Activated CD4-positive, alpha-beta T cell treated with anti-CD3 and anti-CD28 coated beads, Interleukin-2, amount 50 U/mL, for 24 hours (primary cell): ENCODE data around the gene SGMS1.
A peak's percentile ranks its signal among the peaks of the same experiment; 100 is the strongest.

Source experiments
- DNase-seq, 2 donors: peaks; one replicate each; pipeline ENCODE4 v3.0.0-alpha.2; 2020; ENCODE audit warnings: low read depth in 1 of 2, low spot score in 1 of 2

Gene SGMS1

DNA sequence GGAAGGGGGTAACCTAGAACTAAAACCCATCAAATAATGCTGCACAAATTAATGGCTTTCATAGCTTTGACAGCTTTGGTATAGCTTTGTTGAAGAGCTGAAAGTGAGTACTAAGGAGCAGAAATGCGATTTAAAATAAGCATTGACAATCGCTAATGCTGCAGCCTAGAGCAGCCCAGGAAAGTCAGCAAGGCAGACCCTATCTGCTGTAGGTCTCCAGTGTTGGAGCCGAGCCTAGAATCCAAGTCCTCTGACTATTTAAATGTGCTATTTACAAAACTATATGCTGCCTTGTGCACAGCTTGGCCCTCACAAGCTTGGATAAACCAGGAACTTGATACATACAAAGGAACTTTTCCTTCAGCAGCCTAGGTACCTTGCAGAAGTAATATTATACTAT is 307.6 kb downstream of the SGMS1 start:
- no peak for DNase-seq

DNA sequence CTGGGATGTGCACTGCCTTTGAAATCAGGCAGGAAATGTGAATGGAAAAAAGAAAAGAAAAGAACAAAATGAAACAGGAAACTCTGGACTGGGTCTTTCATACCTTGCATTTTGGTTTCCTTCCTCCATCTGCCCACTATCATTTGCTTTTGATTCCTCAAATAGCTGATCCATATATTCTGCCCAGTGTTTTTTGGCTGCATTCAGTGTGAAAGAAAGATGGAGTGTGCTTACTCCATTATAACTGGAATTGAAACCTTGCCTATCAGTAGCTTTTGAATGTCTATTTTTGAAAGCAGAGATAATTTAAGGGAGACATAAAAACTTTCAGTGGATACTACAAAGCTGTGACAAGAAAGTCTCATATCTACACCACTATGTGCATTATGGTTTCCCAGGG is 308.3 kb downstream of the SGMS1 start:
- DNase-seq, result no peak

DNA sequence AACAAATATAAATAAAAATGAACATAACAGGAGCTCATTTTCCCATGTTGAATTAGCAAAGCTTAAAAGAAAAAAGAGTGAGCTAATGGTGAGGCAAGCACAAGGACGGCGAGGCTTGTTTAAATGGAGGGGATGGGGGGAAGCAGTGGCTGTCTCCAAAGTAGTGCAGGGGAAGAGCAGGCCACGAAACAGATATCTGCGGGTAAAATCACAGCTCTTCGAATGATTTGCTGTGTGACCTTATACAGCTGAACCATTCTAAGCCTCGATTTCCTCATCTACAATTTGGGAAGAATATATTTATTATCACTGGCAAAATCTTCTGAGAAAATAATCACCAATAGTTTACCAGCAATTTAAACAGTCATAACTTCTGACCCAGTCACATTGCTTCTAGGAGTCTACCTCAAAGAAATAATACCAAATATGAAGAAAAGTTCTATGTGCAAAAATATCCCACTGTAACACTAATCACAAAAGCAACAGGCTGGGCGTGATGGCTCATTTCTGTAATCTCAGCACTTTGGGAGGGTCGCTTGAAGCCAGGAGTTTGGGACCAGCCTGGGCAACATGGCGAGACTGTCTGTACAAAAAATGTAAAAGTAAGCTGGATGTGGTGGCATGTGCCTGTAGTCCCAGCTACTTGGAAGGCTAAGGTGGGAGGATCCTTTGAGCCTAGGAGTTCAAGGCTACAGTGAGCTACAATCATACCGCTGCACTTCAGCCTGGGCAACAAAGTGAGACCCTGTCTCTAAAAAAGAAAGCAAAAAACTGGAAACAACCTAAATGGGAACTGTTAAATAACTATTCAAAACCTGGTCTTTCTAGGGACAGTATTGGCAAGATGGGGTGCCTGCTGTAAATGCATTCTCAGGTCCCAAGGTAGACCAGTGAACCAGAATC is 309.3 kb downstream of the SGMS1 start:
- no peak for DNase-seq

DNA sequence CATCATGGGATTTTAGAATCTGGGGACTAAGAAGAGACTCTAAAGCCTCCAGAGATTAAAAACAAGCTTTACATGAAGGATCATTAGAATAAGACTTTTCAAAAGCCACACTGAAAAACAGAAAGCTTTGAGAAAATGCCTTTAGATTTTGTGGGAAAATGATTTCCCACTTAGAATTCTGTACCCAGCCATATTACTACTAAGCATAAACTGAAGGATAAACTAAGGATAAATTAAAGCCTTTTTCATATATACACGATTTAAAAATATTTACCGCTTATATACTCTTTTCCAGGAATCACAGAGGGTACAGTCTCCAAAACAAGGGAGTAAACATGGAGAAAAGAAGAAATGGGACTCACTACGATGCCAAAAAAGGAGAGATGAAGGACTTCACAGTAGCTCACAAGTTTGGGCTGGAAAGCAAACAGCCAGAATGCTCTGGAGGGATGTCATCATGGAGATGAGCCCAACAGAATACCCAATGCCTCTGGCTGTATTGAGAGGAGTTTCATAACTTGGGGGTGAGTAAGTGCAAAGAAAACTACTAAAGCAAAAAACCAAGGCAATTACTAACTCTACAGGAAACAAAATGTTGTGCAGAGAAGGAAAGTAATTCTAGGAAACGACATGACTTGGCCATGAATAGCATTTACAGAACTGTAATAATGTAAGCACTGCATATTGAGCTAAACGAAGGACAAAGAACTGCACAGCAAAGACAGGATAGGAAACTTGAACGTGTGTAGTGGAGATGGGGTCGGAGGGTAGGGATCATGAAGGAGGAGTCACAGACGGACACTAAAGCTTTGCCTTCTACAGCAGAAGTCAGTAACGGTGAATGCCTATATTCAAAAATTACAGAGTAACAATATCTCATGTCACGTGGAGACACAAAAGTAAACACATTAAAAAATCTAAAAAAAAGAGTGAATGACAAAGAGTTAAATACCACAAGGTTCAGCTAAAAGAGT is 311.0 kb downstream of the SGMS1 start:
- no peak for DNase-seq

DNA sequence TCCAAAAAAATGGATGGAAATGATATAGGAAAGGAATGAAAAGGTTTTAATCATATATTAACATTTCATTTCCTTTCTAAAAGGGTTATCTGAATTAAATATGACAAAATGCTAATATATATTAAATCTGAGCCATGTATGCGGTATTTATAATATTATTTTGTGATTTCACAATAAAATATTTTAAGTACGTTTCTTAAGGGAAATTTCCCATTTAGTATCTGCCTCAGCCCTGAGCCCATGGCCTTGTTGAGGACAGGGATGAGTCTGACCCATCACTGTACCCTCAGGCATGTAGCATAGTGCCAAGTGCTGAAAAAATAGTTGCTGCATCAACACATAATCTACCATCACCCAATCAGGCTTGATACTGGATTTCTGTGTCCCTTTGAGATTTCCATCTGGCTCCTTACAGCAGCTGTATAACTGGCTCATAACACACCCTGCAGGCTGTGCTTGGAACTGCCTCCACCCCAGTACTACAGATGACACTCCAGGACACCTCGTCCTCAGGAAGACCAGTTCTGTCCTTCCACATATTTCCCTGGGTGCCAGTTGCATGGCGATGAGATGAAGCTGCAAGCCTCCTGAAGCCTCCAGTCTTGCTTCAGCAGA is 313.1 kb downstream of the SGMS1 start:
- DNase-seq, result peak in 1 of 2 donors; percentile 7

DNA sequence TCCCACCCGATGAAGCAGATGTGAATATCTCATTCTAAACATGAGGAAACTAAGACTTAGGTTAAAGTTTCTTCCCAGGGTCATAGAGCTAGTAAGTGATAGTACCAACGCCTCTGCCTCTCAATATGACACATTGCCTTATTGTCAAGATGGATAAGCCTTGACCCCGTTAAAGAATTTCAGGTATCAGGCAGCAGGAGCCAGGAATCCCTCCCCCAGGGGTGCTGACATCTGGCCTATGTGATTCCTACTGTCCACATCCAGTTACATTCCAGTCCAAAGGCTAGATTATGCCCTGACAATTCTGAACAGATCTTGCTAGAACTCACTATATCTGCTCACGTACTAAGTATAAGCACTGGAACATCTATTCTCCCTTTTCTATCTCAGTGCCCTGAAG is 314.4 kb downstream of the SGMS1 start:
- DNase-seq, result no peak

DNA sequence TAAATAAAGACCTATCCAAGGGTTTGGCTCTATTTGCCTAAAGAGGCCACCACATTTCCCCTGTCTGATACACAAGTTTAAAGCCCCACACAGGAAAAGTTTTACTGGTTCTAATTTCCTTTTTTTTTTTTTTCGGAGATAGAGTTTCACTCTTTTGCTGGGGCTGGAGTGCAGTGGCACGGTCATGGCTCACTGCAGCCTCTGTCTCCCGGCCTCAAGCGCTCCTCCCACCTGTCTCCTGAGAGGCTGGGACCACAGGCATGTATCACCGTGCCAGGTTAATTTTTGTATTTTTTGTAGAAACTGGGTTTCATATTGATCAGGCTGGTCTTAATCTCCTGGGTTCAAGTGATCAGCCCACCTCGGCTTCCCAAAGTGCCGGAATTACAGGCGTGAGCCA is 319.1 kb downstream of the SGMS1 start:
- DNase-seq, result no peak

DNA sequence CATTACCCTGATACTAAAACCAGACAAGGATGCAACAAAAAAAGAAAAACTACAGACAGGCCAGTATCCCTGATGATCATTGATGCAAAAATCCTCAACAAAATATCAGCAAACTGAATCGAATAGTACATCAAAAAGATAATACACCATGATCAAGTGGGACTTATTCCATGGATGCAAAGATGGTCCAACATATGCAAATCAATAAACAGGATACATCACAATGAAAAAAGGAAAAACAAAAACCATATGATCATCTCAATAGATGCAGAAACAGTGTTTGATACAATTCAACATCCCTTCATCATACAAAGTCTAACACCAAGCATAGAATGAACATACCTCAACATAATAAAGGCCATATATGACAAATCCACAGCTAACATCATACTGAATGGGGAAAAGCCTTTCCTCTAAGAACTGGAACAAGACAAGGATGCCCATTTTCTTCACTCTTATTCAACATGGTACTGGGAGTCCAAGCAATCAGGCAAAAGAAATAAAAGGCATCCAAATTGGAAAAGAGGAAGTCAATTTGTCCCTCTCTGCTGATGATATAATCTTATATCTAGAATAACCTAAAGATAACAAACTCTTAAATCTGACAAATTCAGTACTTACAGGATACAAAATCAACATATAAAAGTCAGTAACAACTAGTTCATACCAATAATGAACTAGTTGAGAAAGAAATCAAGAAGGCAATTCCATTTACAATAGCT is 323.6 kb downstream of the SGMS1 start:
- no peak for DNase-seq

DNA sequence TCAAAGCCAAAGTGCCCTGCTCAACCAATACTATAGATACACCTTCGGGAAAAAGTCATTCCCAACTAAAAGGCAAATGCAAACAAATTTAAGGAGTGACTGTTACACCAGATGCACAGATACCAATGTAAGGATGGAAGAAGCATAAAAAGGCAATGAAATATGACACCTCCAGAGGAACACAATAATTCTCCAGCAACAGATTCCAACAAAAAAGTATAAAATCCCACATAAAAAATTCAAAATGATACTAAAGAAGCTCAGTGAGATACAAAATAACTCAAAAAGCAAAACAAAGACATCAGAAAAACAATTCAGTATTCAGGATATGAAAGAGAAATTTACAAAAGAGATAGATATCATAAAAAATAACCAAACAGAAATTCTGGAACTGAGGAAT is 328.4 kb downstream of the SGMS1 start:
- DNase-seq, result no peak

DNA sequence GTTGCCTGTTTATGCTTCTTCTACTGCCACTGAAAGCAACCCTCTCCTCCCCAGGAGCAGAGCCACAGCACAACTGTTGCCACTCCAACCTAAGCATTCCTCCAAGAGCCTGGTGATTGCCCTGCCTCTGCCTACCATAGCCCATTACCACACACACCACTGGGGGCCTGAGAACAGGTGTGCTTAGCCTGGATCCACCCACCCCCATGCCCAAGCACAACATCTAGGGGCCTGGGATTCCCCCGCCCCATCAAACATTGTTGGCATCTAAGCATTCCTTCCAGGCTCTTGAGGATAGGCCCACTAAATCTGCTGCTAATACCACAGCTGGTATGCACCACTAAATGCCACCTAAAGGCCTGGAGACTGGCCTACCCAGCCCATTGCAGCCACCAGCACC is 329.2 kb downstream of the SGMS1 start:
- no peak for DNase-seq

DNA sequence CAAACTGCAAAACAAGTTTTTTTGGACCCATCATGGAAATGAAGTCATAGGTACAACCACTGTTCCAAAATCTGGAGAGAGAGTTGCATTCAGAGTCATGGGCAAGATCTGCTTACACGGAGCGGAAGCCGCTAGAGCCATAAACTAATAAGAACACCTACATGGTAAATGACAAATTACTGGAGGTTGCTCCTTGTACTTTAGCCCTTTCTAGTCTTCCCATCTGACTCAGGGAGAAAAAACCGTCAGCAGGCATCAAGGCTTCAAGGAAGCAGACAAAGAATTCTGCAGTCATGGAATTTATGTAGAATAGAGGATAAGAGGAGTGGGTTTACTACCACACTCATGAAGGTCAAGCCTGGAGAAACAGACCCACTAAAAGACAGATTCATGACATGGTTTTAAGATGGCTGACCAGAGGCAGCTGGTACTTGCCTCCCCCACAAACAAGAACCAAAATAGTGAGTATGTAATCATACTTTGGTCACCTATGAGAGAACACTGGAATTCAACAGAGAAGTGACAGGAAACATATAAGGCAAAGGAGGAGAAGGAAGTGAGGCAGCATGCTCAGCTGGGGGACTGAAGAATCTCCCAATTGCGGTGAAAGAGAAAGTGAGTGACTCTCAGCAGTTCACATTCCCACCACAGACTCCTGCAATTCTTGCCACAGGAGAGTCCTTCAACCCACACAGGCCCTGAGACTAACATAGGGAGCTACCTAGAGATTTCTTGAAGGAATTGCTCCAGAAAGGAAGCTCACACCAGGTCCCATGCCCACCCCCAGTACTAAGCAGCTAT is 330.0 kb downstream of the SGMS1 start:
- no peak for DNase-seq

DNA sequence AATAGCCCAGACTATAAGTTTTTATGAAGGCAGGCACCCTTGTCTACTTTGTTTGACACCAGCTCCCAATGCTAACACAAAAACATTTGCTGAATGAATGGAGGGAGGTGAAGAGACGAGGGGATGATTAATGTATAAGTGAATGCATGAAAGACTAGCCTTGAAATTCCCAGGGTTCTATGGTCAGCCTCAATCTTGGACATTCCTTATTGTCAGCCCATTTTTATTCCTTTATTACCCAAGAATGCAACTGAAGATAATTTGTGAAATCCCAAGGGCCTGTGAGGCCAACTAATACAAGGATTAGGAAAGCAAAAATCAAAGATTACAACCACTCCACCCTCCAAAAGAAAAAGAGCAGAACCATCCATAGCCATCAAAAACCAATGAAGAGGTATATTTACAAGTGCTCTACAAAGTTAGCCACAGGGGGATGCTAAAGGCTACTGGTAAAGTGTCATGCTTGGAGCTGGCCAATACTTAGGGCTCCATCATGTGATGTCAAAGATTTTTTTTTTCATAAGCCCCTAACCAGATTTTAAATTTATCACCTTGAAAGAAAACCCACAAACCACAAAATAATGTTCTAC is 332.4 kb downstream of the SGMS1 start:
- DNase-seq, result no peak

DNA sequence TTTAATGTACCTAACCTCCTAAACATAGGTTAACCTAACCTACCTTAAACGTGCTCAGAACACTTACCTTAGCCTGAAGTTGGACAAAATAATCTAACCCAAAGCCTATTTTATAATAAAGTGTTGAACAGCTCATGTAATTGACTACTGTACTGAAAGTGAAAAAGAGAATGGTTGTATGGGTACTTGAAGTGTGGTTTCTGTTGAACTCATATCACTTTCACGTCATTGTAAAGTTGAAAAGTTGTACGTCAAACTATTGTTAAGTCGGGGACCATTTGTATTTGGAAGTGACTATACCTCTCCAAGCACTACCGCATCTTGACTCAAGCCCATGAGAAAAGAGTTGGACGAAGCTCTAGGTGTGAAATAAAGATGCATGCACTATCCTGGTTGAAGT is 334.6 kb downstream of the SGMS1 start:
- no peak for DNase-seq

DNA sequence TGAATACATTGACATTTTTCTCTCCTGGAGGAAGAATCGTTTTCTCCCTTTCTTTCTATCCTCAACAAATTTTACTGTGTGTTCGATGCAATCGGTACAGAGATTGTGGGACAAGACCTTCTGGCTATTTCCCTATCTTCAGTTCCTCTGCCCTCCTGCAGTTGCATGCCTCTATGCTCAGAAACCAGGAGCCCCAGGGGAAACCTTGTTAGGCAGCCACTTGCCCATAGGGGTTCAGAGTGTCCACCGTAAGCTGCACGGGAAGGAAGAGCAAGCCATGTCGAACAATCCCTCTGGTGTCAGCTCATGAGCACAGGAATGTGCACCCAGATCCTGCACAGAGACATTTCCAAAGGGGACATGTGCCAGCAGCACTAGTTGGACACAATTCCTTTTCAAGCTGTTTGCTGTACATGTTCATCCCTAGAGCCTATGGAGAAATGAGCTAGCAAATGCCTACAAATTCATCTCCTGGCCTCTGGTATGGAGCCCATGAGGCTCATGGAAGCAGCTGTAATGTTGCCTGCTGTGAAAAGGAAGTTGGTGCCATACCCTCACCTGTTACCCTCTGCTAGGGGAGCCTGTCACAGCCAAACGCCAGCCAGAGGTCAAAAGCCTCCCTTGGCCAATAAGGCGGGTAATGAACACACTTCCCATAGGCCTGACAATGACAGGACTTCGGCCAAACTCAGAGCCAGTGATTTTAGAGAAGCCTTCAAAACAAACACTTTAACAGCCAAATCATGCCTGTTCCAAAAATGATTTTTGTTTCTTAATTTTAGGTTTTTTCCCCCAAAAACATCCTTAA is 336.6 kb downstream of the SGMS1 start:
- DNase-seq, result no peak

DNA sequence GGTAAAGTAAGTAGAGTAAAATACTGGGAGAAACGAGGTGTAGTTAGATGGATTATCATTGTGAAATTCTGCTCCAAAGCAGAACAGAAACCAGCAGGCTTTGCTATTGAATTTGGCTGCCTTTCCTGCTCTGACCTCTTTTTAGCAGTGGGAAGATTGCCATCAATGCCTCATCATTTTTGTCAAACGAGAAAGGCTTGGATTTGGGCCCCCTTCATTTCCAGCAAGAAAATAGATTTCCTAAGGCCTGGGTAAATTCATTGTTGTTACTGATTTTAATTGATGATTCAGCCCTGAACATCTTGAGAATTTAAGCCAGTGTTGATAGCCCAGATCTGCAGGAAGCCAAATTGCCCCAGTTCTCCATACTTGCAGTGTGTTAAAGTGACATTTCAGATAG is 337.2 kb downstream of the SGMS1 start:
- no peak for DNase-seq

DNA sequence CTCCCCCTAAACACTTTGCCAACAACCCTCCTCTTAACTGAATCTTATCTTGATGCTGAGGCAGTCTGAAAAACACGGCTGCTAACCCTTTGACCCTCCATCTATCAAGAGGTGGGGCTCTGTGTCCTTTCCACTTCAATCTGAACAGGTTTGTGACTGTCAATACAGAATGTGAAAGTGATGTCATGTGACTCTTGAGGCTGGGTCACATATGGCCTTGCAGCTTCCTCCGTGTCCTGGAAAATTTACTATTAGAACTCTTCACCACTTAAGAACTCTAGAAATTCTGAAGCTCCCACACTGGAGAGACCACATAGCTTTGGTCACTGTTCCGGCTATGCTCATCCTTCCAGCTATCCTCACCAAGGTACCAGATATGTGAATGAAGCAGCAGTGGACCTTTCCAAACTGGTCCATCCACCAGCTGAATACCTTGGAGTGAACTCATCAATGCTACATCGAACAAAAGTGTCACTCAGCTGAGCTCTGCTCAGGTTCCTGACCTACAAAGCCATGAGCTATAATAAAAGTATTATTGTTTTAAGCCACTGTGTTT is 341.7 kb downstream of the SGMS1 start:
- no peak for DNase-seq

DNA sequence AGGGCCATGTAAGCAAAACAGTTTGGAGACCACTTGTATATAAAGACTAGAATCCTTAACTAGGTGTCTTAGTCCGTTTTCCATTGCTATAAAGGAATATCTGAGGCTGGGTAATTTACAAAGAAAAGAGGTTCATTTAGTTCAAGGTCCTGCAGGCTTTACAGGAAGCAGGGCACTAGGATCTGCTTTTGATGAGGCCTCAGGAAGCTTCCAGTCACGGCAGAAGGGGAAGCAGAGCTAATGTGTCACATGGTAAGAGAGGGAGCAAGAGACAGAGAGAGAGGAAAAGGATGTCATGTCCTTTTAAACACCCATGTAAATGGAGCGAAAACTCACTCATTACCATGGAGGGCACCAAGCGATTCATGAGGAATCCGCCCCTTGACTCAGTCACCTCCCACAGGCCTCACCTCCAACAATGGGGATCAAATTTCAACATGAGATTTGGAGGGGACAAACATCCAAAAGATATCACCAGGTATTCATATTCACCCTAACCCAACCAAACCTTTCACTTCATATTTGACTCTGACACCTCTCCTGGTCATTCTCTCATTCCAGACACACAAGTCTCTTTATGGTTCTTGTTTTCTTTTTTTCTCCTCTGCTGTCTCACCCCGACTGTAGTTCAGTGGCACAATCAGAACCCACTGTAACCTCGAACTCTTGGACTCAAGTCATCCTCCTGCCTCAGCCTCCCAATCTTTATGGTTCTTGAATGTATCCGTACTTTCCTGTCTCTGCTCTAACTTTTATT is 342.4 kb downstream of the SGMS1 start:
- DNase-seq, result no peak
